HuH-7 (cell line): ENCODE results near the gene RSPH6A.

ENCODE experiments used
- DNase-seq: peaks from one replicate; pipeline ENCODE4 v3.0.0; 2011; ENCODE audit warnings: low spot score

The RSPH6A gene

DNA sequence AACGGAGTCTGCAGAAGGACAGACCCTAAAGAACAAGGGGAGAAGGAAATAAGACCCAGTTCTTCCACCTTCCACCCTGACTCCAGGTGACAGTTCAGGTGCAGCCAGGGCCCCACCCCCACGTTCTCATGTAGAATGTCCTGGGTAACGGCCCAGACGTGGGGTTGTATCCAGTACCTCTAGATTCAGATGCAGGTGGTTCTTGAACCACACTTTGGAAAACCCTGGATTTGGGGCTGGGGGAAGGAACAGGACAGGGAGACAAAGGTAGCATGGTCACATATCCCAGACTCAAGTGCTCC lies 35.0 kb downstream of the RSPH6A start:
- DNase-seq, result no peak

- DNase-seq, result peak; percentile 94
These were observed 35.6 kb downstream of the RSPH6A start for GRCh38 chr19:45779231-45780145.

DNA sequence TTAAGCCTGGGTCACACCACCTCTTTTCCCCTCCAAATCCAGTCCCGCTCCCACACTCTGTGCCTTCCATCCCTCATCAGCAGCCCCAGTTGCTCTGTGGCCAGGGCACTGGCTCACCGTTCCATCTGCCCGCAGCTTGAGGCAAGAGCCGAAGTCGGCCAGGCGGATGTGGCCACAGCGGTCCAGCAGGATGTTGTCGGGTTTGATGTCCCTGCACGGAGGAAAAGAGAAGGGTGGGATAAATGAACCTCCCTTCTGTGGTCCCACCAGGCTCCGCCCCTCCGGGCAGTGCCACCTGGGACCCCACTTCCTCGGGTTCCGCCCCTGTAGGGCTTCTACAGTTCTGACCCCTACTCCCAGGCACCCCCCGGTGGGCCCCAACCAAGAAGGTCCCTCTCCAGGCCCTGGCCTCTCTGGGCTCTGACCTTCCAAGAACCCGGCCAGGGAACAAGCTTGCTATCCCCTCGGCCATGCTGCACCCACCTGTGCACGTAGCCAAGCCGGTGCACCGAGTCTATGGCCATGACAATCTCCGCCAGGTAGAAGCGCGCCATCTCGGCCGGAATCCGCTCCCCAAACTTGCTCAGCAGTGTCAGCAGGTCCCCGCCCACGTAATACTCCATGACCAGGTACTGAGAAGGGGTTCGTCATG lies 37.0 kb downstream of the RSPH6A start:
- DNase-seq, result no peak

GRCh38 chr19:45777395-45777961 lies 37.6 kb downstream of the RSPH6A start:
- no peak for DNase-seq

- peak; percentile 66 for DNase-seq
These were observed 40.3 kb downstream of the RSPH6A start for GRCh38 chr19:45774765-45775164.

- no peak for DNase-seq
These were observed 41.7 kb downstream of the RSPH6A start for GRCh38 chr19:45773384-45773783.

DNA sequence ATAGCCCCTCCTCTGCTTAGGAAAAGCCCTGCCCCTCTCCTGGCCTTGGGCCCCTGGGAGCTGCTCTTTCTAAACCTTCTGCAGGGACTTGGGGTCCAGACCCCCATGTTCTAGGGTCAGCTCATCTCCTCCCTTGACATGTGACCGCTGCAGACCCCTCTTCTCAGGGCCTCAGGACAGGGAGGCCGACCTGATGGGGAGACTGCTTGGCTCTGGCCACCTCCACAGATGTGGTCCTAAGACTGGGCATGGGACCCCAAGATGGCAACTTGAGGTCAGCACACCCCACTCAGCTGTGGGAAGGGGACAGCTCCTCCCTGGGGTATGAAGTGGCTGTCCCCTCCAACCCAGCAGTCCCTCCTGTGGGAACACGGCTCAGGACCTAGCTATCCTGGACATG lies 42.2 kb downstream of the RSPH6A start:
- no peak for DNase-seq

DNA sequence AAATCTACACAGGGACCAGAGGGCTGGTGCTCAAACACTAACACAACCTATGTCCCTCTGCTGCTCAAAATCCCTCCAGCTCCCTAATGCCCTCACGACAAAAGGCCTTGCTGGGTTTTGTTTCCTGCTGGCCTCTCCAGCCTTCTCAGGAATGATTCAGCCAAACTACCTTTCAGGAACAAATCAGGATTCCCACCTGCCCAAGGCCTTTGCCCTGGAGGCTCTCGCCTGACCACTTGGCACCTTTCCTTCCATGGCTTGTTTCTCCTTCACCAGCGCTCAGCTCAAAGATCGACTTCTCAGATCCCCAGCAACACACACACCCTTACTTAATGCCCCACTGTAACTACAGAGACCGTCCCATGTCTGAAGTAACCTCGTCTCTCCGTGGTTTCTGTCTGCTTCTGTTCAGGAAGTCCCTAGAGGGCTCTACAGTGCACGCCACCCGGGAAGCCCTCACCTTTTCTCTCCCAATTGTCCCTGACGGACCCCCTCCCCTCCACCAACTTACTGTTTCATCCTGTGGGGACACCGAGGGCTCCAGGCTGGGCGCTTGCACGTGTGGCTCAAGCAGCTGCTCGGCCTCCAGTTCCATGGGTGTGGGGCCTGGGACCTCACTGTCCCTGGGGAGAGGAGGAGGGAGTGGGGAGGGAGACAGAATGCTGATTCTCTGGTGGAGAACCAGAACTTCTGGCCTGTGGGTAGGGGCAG lies 42.8 kb downstream of the RSPH6A start:
- no peak for DNase-seq

DNA sequence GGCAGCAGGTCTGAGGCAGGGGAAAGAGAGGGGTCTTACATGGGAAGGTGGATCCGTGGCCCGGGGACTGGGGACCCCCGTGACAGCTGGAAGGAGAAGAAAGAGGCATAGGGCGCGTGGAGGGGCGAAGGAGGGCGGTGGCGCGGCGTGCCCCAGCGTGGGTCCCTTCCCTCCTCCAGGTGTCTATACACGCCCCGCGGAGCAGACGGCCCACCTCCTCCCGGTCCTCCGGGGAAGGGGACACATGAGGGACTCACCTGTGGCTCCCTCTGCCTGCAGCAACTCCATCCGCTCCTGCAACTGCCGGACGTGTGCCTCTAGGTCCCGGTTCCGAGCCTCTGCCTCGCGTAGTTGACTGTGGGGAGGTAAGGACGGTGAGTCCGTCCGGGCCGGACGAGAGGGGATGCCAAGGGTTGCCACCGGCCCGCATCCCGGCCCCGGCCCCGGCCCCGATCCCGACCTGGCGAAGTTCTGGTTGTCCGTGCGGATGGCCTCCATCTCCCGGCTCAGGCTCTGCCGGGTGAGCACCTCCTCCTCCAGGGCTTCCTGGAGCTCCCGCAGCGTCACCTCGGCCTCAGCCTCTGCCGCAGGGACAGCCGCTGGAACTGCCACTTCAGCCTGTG lies 43.7 kb downstream of the RSPH6A start:
- DNase-seq, result no peak

GRCh38 chr19:45770192-45771101 lies 44.7 kb downstream of the RSPH6A start:
- DNase-seq, result peak; percentile 99

- no peak for DNase-seq
These were observed 45.3 kb downstream of the RSPH6A start for GRCh38 chr19:45769821-45770191.

- DNase-seq, result peak; percentile 97
These were observed 45.9 kb downstream of the RSPH6A start, which contains the start of gene SIX5 for GRCh38 chr19:45768984-45769782. TSS of gene SIX5 (minus strand) at chr19:45769252. CDS start at chr19:45768844, 408 bp downstream.

DNA sequence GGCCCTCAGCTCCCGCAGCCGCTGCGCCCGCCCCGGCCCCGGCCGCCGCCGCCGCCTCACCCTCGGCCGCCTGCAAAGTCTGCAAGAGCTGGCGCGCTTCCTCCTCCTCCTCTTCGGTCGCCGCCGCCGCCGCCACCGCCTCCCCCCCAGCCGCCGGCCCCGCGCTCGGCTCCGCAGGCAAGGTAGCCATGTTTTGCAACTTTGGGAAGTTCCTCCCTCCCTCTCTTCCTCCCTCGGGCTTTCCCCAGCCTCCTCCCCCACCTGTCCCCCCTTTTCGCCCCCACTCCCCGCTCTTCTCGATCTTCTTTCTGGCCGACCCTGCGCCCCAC lies 46.5 kb downstream of the RSPH6A start:
- no peak for DNase-seq

DNA sequence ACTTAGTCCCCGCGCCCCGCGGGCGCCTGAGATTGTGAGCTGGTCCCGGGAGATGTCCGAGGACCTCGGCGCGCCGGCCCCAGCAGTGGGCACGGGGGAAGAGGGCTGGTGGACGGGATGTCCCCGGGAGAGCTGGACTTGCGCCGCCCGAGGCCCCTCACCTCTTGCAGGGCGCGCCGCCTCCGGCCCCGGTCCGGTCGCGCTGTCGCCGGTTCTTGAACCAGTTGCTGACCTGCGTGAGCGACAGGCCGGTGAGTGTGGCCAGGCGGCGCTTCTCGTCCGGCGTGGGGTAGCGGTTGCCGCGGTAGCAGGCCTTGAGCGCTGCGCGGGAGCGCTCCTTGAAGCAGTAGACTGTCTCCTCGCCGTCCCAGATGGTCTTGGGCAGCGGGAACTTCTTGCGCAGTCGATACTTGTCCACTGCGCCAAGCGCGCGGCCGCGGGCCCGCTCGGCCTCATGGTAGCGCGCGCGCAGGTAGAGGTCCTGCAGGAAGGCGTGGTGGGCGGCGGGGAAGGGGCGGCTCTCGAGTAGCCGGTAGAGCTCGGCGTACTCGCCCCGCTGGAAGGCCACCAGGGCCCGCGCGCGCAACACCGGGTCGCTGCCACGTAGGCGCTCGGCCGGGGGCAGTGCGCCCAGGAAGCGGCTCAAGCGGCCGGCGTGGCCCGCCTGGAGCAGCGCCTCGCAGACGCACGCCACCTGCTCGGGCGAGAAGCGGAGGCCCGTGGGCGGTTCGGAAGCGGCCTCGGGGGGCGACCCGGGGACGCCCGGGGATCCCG lies 47.0 kb downstream of the RSPH6A start:
- peak; percentile 58 for DNase-seq

DNA sequence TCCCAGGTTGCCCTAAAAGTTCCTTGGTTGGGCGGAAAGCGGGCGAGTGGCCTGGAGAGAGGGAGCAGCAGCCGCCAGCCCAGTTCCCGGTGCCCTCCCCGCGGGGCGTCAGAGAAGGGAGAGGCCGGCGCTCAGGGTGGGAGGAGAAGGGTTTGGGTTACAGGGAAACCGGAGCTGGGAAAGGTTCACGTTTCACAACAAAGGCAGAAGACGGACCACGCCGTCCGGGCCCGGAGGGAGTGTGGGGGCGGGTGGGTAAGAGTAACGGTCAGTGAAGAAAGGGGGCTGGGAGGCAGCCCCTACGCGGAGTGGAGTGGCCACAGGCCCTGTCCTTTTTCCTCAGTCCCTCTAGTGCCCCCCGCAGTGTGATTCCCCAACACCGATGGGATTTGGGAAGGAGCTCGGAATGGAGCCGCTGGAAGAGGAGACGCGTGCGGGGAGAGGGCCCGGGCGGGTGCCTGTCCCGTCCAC lies 47.7 kb downstream of the RSPH6A start:
- DNase-seq, result peak; percentile 75

GRCh38 chr19:45766869-45767346 lies 48.2 kb downstream of the RSPH6A start:
- no peak for DNase-seq

DNA sequence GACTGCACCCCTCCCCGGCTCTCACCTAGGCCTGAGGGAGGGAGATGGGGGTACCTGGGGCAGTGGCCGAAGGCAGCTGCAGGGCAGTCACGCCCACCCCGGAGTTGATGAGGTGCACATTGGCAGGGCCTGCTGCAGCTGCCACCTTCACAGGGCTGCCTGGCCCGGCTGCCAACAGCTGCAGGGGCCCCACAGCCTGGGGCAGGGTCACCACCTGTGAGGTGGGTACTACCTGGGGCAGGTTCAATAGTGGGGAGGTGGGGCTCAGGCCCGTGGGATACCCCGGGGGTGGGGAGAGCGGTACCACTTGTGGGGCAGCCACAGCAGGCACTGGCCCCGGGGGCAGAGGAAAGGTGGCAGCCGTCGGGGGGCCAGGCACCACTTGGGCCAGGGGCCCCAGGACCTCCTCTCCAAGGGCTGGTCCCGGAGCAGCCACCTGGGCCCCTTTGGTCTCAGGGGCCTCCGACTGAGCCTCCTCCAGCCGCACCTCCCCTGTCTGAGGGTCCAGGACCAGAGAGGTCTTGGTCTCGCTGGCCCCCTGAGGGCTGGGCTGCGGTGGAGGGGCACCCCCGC lies 48.7 kb downstream of the RSPH6A start:
- DNase-seq, result no peak

- DNase-seq, result no peak
These were observed 49.3 kb downstream of the RSPH6A start for GRCh38 chr19:45765702-45766295.
